KMS-11 (cell line): ENCODE measurements around the gene TVP23C.
"Not testable (repeated sequence)": the region's sequence is repeated elsewhere in the genome, so short reads cannot be mapped to it uniquely, and the experiment has no call there.

ENCODE experiments used
- H2AFZ ChIP-seq: fragments of 200-600 bp; sonication (generic); 2 replicates; pipeline ENCODE4 v1.6.1; 2016; ENCODE audit warnings: antibody characterized with exemption, mixed run types, low read depth
- H3K27ac ChIP-seq: fragments of 200-600 bp; sonication (generic); 2 replicates; pipeline ENCODE4 v1.6.1; 2016; ENCODE audit warnings: mild to moderate bottlenecking, mixed run types
- H3K27me3 ChIP-seq: fragments of 200-600 bp; sonication (generic); 2 replicates; pipeline ENCODE4 v1.6.1; 2017; ENCODE audit warnings: mild to moderate bottlenecking, low read depth, mixed run types, moderate library complexity; ENCODE audit not compliant: insufficient read depth
- H3K36me3 ChIP-seq: fragments of 200-600 bp; sonication (generic); 2 replicates; pipeline ENCODE4 v1.6.1; 2017; ENCODE audit warnings: mild to moderate bottlenecking, mixed run types; ENCODE audit not compliant: insufficient read depth
- H3K4me1 ChIP-seq: fragments of 200-600 bp; sonication (generic); 2 replicates; pipeline ENCODE4 v1.6.1; 2016; ENCODE audit warnings: mild to moderate bottlenecking, low read depth, mixed run types; ENCODE audit not compliant: poor library complexity, severe bottlenecking
- H3K4me2 ChIP-seq: fragments of 200-600 bp; sonication (generic); 2 replicates; pipeline ENCODE4 v1.7.0; 2016; ENCODE audit warnings: mild to moderate bottlenecking, mixed run types
- H3K4me3 ChIP-seq: fragments of 200-600 bp; sonication (generic); IDR thresholded peaks from 2 replicates; pipeline ENCODE4 v1.6.1; 2017; ENCODE audit warnings: low read depth, low read length, mixed read lengths; ENCODE audit not compliant: insufficient read depth
- H3K79me2 ChIP-seq: fragments of 200-600 bp; sonication (generic); 2 replicates; pipeline ENCODE4 v1.6.1; 2016; ENCODE audit warnings: low read depth, mixed run types; ENCODE audit not compliant: insufficient read depth
- H3K9ac ChIP-seq: fragments of 200-600 bp; sonication (generic); 2 replicates; pipeline ENCODE4 v1.6.1; 2016; ENCODE audit warnings: mild to moderate bottlenecking, mixed run types
- H4K20me1 ChIP-seq: fragments of 200-600 bp; sonication (generic); 2 replicates; pipeline ENCODE4 v1.6.1; 2016; ENCODE audit warnings: mild to moderate bottlenecking, mixed run types; ENCODE audit not compliant: insufficient read depth

The TVP23C gene

DNA sequence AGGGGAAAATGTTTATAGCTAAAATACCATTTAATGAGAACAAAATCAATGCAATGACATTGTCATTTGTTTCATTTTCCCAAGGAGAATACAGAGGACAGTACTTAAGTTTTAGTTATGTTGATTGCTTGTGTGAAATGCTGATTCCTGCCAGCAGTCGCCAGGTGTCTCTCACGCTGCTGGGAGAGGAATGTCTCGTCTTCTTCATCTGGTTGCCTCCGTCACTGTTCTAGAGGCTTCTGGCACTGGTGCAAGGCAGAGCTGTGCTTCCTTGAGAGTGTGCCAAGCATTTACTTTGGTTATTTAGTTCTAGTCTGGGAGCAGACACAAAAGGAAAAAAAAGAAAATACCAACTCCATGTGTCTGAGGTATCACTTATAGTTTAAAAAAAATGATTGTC, 10.6 kb upstream of the TVP23C start:
- not testable (repeated sequence) for H3K27ac ChIP-seq, H3K36me3 ChIP-seq, H3K9ac ChIP-seq, H3K4me3 ChIP-seq, H3K4me2 ChIP-seq, H2AFZ ChIP-seq, H3K79me2 ChIP-seq, H4K20me1 ChIP-seq, H3K4me1 ChIP-seq, H3K27me3 ChIP-seq

- not testable (repeated sequence) for H3K4me1 ChIP-seq, H3K36me3 ChIP-seq, H3K27me3 ChIP-seq, H3K4me3 ChIP-seq, H3K27ac ChIP-seq, H3K79me2 ChIP-seq, H2AFZ ChIP-seq, H3K9ac ChIP-seq, H3K4me2 ChIP-seq, H4K20me1 ChIP-seq
These were observed 489 bp downstream of the TVP23C start for GRCh38 chr17:15562613-15563374.

DNA sequence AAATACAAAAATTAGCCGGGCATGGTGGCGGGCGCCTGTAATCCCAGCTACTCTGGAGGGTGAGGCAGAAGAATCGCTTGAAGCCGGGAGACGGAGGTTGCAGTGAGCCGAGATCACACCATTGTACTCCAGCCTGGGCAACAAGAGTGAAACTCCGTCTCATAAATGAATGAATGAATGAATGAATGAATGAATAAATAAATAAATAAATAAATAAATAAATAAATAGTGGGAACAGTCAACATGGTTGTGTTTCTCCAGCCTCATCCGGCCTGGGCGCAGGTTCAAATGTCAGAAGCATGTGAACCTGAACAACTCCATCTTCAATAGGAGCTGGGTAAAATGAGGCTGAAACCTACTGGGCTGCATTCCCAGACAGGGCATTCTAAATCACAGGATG, 1.8 kb downstream of the TVP23C start:
- not testable (repeated sequence) for H3K27ac ChIP-seq, H2AFZ ChIP-seq, H3K79me2 ChIP-seq, H3K27me3 ChIP-seq, H3K9ac ChIP-seq, H3K4me1 ChIP-seq, H3K4me3 ChIP-seq, H4K20me1 ChIP-seq, H3K4me2 ChIP-seq, H3K36me3 ChIP-seq

DNA sequence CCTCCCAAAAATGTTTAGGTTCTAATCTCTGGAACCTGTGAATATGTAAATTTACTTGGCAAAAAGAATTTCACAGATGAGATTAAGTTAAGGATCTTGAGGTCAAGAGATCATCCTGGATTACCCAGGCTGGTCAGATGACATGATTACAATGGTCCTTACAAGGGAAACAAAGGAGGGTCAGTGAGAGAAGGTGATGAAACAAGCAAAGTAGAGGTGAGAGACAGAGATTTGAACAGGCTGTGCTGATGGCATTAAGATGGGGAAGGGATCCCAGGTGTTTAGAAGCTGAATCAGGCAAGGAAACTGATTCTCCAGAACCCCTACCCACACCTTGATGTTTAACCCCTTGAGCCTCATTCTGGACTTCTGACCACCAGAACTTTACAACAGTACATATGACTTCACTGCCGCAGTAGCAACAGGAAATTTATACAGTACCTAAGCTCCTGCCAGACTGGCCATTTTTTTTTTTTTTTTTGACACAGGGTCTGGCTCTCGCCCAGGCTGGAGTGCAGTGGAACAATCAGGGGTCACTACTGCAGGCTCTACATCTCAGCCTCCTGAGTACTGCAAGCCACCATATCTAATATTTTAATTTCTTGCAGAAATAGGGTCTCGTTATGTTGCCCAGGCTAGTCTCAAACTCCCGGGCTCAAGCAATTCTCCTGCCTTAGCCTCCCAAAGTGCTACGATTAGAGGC, 4.7 kb downstream of the TVP23C start:
- not testable (repeated sequence) for H3K79me2 ChIP-seq, H3K4me2 ChIP-seq, H3K36me3 ChIP-seq, H3K4me3 ChIP-seq, H3K9ac ChIP-seq, H3K27ac ChIP-seq, H3K4me1 ChIP-seq, H4K20me1 ChIP-seq, H3K27me3 ChIP-seq, H2AFZ ChIP-seq

DNA sequence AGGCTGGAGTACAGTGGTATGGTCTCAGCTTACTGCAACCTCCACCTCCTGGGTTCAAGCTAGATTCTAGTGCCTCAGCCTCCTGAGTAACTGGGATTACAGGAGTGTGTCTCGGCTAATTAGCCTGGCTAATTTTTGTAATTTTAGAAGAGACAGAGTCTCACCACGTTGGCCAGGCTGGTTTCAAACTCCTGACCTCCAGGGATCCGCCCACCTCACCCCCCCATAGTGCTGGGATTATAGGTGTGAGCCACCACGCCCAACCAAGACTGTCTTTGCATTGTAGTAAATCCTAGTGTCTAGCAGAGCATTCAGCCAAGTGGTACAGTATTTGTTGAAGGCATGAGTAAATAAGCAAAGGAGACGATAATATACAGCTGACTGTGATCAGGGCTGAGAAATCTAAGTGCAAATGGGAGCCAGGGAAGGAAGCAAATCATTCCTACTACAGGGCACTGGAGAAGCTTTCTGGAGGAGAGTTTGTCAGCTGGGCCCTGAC, 5.9 kb downstream of the TVP23C start:
- H3K36me3 ChIP-seq, H3K4me3 ChIP-seq, H3K4me2 ChIP-seq, H3K27ac ChIP-seq, H3K9ac ChIP-seq, H4K20me1 ChIP-seq, H3K79me2 ChIP-seq, H2AFZ ChIP-seq, H3K27me3 ChIP-seq, H3K4me1 ChIP-seq: not testable (repeated sequence)

GRCh38 chr17:15552932-15553331, 10.4 kb downstream of the TVP23C start:
- H3K27ac ChIP-seq, H3K4me1 ChIP-seq, H3K4me2 ChIP-seq, H3K4me3 ChIP-seq, H4K20me1 ChIP-seq, H3K36me3 ChIP-seq, H2AFZ ChIP-seq, H3K79me2 ChIP-seq, H3K27me3 ChIP-seq, H3K9ac ChIP-seq: not testable (repeated sequence)

- not testable (repeated sequence) for H3K27ac ChIP-seq, H3K27me3 ChIP-seq, H4K20me1 ChIP-seq, H3K4me1 ChIP-seq, H3K36me3 ChIP-seq, H3K9ac ChIP-seq, H3K4me2 ChIP-seq, H3K4me3 ChIP-seq, H2AFZ ChIP-seq, H3K79me2 ChIP-seq
These were observed 13.7 kb downstream of the TVP23C start for GRCh38 chr17:15549552-15549951.

DNA sequence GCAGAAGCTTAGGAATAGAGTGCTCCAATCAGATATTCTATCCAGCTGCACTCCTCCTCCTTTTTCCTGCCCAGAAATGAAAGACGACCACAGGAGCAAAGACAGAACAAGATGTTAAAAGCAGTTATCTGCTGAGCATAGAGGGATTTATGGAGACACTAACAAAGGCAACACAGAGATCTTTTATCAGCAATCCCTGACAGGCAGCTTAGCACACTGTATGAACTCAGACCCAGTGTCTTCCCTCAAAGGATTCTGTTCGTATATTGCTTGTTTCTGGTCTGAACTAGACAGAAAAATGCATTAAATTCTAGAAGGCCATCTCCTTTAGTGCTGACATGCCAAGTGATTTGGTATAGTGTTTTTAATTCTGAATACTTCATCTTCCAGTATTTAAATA, 16.7 kb downstream of the TVP23C start:
- H3K36me3 ChIP-seq, H3K27ac ChIP-seq, H3K27me3 ChIP-seq, H3K9ac ChIP-seq, H2AFZ ChIP-seq, H3K4me2 ChIP-seq, H3K4me1 ChIP-seq, H3K4me3 ChIP-seq, H3K79me2 ChIP-seq, H4K20me1 ChIP-seq: not testable (repeated sequence)

DNA sequence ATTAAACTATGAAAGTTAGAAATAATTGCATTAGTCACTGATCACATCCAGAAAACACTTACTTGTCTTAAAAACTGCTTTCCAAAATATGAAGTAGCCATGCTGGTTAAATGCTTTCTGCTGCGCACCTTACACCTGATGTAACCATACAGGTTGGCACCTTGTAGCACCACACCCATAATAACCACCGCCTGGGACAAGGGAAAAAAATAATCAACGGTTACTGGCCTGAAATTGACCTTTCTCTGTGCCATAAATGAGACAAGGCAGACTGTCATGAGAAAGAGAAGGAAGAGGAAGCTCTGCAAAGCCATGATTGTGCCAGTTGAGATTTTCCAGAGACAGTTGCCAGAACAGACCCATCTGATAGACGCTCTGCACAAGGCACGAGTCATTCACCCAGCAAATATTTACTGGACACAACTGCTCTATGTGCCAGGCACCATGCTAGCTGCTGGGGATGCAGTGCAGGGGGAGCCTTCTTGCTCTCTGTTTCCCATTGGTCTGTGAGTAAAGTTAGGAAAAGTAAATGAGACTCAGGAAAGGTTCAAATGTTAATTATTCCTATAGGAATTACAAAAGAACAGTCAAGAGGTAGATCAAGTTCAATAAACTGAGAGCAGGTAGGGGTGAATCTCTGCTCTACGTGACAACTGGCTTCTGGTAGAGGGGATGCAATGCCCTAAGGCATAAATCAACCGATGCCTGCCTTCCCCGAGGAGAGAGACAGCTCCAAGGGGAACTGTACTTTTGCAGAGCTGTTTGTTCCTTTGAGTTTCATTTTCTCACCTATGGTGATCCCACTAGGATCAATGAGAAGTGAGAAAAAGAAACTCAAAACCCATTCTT, 22.7 kb downstream of the TVP23C start:
- not testable (repeated sequence) for H2AFZ ChIP-seq, H4K20me1 ChIP-seq, H3K9ac ChIP-seq, H3K27me3 ChIP-seq, H3K4me1 ChIP-seq, H3K36me3 ChIP-seq, H3K27ac ChIP-seq, H3K4me2 ChIP-seq, H3K4me3 ChIP-seq, H3K79me2 ChIP-seq

- not testable (repeated sequence) for H3K36me3 ChIP-seq, H3K4me1 ChIP-seq, H3K4me2 ChIP-seq, H3K79me2 ChIP-seq, H3K27me3 ChIP-seq, H4K20me1 ChIP-seq, H2AFZ ChIP-seq, H3K9ac ChIP-seq, H3K4me3 ChIP-seq, H3K27ac ChIP-seq
These were observed 30.2 kb downstream of the TVP23C start for GRCh38 chr17:15533122-15533521.
